Epidermal melanocyte (primary cell): ENCODE results near the gene SARDH.
"Not testable (repeated sequence)": the region's sequence is repeated elsewhere in the genome, so short reads cannot be mapped to it uniquely, and the experiment has no call there.

ENCODE experiments used
- DNase-seq: peaks from one replicate; pipeline ENCODE4 v3.0.0; 2011; ENCODE audit warnings: low spot score; ENCODE audit not compliant: insufficient read length

Gene SARDH

DNA sequence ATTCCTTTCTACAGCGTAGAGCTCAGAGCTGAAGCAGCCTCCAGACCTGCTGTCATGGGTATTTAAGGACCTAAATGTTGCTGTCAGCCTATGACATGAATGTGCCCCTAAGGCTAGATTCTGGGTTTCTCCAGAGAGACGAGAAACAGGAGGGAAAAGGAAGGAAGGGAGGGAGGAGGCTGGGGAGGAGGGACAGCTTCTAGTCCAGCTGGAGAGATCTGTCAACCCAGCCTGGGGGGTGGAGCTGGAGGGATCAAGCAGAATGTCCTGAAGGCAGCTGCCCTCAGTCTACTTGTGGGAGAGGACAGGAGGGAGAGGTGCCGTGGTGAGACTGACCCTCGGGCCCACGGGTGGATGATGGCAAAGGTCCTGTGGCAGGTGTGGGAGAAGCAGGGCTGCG is 103.1 kb downstream of the SARDH start:
- no peak for DNase-seq

DNA sequence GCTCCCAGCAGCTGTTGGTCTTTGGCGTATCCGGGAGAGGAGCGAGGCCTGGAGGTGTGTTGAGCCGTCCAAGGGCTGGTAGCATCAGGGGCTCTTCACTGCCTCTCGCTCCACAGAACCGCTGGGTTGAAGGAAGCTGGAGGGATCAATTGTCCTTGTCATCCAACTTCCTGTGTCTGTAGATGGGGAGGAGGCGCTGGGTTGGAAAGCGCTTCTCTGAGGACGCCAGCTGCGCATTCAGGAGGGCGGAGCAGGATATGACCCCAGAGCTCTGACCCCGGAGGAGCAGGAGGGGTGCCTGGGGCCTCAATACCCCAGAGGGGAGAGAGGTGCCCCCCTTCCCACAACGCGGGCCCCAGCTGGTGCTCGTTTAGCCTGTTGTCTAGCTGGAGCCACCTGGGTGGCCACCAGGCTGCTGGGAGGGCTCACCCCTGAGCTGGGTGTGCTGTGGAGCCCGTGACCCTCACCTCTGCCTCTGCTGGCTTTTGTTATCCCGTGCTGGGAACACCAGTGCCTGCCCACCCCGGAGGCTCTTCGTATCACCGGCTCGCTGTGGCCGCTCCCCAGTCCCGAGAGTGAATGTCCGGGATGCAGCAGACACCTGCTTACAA is 104.0 kb downstream of the SARDH start:
- no peak for DNase-seq

DNA sequence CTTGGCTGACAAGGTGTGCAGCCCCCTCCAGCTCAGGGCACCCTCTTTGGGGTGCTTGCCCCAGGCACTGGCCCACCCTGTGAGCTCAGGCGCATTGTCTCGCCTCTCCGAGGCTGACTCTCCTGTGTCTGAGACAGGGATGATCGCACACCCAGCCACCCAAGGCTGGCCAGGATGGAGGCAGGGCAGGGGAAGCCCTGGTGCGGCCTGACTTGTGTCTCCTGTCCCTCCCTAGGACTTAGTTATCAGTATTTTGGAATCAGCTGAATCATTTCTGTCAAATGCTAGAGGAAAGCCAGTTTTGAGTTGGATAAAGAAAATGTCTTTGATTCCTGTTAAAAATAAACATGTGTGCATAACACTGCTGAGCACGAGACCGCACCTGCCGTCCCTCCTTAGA is 104.5 kb downstream of the SARDH start:
- DNase-seq: no peak

DNA sequence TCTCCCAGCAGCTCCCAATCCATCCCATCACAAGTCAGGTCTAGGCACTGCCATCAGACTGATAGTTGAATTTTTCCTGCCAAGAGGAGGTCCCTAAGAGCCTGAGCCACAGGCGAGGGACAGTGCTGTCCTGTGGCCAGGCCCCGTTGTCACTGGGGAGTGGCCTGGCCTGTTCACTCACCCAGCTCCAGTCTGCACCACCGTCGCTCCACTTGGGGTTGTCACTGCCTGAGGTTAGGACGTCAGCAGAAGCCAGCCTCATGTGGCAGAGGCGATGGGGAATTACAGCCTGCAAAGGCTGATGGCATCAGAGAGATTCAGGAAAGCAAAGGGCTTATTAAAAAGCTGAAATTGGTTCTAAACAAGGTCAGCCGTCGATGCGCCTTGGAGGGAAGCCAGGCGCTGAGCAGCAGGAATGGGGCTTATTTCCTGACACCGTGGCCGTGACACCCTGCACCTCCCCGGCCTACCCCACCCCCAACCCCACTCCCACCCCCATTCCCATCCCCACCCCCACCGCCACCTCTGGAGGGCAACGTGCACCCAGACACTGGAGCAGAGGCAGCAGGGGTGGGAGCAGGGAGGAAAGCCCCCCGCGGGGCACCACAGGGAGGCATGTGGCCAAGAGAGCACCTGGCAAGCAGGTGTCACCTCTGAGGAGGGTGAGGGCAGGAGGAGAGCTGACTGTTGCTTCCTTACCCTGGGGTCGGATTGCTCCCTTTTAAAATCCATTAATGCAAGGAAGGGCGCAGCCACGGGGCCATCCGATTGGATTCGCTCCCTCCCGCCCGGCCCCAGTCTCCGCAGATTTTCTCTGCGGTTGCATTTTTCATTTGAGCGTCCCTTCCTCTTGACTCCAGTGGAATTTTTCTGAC is 105.1 kb downstream of the SARDH start:
- no peak for DNase-seq

DNA sequence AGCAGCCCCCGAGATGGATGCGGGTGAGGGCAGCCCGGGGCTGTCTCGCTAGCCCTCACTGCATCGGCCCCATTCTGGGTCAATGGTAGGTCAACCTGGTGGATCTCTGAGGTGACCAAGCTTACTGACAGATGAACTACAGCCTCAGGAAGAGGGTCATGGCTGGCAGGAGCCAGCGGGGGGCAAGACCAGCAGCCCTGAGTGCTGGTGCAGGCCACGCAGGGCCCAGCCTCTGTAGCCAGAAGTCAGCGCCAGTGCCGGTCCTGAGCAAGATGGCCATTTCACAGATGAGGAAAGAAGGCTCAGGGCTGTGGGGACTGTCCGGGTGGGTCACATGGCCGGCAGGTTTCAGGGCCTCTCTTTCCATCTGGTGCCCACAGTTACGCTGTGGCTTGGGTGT is 107.0 kb downstream of the SARDH start:
- DNase-seq: no peak

DNA sequence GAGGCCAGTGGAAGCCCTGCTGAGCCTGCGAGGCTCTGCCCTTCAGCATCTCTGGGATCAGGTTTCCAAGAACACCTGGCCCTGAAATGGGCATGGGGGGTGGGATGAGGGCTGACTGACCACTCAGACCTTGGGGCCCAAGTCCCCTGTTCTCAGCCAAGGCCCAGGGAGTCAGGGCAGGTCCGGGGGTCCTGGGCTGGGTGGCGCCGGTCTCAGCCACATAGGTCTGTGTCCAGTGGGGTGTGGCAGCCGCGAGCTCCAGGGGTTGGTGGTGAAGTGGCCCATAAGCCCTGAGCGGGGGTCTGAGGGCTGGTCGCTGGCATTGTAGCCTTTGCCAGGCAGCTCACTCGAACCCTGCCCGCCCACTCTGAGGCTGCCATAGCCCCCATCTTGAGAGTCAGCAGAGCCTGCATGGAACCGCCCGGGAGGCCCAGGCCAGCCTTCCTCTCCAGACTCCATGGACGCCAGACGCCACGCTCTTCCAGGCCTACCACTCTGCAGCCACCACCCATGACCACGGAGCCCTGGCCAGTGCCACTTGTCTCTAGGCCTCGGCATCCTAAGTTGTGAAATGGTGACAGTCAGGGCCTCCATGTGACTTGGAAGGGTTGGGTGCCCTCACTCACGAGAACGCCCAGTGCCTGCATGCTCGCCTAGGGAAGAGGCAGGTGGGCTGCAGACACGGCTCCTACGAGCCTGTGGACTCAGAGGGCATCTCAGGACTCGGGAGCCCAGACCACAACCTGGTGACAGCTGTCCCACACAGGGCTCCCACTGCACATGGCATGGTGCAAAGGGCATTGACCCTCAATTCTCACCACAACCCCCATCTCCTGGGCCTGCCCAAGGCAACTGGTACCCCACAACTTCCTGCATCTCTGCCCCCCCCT is 108.7 kb downstream of the SARDH start:
- no peak for DNase-seq

DNA sequence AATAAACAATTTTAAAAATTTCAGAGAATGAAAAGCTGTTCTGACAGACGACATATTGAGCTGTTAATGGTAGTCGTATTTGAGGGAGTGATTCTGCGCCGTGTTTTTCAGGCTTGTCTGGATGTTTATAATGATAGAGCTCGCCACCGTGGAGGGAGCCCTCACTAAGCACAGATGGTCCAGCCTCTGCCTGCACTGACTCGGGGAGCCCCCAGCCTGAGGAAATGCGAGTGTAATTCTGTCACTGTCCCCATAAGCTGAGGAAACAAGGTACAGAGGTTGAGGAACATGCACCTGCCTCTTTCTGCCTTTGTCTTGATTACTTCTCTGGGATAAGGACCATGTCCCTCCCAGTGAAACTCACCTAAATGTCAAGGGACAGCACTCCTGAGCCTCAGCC is 109.4 kb downstream of the SARDH start:
- no peak for DNase-seq

DNA sequence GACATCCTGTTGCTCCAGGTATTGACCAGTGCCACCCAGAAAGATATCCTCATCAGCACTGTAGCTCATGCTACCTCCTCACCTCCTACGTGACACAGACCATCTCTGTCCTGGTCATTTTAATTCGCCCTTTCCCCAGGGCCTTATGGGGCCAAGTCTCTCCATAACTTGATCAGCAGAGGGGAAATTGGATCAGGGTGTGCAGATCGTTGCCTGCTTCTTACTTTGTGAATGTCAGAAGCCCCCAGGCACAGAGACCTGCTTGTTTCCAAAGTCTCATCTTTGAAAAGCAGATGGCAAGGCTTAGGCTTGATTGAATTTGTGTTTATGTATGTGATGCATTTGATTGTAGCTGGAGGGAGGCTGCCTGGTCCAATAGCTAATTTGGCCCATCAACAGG is 110.8 kb downstream of the SARDH start:
- DNase-seq: no peak

DNA sequence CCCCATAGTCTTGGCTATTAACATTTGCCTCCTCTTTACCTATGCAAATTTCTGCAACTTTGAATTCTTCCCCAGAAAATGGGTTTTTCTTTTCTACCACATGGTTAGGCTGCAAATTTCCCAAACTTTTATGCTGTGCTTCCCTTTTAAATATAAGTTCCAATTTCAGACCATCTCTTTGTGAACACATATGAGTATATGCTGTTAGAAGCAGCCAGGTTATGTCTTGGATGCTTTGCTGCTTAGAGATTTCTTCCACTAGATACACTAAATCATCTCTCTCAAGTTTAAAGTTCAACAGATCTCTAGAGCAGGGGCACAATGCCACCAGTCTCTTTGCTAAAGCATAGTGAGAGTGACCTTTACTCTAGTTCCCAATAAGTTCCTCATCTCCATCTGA is 112.1 kb downstream of the SARDH start:
- not testable (repeated sequence) for DNase-seq

DNA sequence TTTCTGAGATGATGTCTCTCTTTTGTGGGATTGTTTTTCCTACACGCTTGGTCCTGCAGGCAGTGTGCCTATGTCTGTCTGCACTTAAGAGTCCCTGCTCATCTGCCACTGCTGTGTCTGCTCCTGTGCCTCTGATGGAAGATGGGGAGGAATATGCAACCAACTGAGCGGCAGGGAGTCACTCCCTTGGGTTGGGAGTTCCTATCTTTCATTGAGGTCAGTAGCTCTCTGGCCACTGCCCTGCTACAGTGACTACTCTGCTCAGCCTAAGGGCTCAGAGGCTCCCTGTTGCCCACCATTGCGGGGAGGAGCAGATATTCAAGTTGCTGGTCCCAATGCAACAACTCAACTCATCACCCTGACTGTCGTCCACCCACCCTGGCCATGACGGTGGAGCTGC is 115.6 kb downstream of the SARDH start:
- no peak for DNase-seq

DNA sequence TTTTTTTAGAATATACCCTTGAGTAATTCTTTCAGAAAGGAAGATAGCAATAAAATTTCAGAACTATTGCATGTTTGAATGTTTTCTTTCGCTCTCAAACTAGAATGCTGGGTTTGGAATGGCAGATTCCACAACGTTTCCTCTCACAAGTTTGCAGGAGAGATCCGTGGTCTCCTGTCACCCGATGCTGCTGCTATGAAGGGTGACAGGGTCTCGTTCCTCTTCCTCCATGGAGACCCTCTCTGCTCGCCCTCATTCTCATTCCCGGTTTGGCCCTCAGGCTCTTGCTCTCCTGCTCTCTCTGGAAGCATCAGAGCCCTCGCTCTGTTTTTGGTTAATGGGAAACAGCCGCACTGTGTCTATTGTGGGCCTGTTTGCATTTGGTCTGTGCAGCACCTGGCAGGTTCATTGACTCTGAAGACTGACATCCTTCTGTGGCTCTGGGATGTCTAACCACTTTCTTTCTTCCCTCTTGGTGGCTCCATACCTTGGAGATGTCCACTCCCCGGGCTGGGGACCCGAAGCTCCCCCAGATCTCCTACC is 116.4 kb downstream of the SARDH start:
- no peak for DNase-seq

DNA sequence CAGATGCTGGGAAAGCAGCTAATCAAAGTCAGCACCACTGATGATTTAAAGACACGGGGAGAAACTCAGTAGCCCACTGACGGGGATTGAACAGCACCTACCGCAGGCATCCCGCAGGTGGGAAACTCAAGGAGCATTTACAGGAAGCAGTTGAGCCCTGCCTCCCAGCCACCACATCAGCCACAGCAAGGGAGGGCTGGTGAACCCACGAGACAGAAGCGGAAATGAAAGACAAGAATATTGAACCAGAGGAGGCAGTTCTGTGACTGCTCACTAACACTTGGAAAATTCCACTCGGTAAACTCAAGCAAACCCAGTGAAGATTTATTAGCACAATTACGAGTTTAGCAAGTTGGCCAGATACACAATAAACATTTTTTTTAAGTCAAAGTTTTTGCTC is 118.4 kb downstream of the SARDH start:
- no peak for DNase-seq

DNA sequence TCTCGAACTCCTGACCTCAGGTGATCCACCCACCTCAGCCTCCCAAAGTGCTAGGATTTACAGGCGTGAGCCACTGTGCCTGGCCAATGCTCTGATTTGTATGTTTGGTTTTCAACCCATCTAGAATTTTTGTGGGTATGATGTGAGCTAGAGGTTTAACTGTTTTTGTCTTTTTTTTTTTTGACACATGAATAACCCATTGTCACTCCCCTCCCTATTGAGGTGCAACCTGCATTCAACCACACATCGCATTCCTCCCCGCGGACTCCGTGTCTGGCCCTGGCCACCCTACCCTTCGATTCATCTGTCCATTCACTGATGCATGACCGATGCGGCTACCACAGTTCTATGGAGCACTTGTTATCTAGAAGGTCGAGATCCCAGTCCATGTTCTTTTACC is 119.4 kb downstream of the SARDH start:
- no peak for DNase-seq

DNA sequence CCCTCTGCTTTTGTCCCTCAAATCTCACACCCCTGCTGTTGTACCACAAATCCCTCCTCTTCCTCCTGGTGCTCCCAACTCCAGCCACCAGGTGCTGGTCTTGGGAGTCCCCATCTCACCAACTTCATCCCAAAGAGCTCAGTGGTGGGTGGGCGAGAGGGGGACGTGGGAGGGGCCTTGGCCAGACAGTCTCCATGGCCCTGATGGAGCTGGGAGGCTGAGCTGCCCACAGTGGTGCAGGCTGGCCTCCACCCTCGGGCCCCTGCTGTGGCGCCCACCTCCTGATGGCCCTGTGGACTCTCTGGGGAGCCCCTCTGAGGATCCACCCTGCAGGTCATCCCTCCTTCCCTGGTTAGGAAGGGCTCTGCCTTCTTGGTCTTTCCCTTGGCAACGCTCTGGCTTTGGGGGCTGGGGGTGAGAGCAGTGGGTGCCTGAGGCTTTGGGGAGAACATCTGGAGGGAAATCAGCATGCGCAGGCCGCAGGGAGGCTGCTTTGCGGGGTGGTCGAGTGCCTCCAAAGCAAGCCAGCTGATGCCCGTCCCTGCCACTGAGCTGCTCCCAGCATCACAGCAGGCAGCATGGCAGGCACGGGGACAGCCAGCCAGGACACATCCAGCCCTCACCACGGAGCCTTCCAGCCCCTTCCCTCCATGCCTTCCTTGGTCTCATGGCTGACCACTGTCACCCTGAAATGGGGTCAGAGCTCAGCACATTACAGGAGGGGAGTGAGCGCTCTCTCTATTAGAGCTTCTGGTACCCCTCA is 121.3 kb downstream of the SARDH start:
- DNase-seq: no peak

DNA sequence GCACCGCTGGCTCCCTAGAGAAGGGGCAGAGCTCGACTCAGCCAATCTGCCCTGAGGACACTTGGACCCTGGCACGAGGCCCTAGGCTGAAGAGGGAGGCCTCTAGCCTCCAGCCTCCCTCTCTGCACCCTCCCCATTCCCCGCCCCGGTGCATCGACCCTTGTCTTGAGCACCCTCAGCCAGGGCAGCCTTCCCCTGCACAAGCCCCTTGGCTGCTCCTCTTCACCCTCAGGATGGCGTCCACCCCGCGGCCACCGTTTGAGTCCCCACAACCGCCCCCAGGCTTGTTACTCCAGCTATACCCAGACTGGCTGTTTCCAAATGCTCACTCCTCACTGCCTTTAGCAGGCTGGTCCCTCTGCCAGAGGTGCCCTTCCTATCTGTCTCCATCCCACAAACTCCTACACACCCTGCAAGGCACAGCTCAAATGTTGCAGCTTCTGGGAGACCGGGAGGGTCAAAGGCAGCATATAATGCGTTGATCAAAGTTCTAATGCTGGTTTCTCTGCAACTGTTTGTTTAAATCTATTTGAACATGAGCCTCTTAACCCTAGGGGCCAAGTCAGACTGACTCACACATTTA is 122.5 kb downstream of the SARDH start:
- DNase-seq: no peak

DNA sequence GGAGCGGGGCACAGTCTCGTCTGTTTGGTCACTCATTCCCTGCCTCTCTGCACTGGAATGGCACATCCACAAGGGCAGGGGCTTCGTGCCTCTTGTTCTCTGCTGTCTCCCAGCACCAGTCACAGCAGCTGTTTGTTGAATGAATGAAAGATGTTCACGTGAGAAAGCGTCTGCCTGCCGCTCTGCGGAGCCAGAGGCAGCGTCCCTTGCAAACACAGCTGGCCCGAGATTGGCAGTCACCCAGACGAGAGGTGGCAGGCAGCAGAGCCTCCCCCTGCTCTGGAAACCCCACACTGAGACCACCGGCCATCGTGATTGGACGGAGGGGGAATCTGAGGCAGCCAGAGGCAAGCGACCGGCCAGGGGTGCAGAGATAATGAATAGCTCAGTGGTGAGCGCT is 123.0 kb downstream of the SARDH start:
- DNase-seq: no peak

DNA sequence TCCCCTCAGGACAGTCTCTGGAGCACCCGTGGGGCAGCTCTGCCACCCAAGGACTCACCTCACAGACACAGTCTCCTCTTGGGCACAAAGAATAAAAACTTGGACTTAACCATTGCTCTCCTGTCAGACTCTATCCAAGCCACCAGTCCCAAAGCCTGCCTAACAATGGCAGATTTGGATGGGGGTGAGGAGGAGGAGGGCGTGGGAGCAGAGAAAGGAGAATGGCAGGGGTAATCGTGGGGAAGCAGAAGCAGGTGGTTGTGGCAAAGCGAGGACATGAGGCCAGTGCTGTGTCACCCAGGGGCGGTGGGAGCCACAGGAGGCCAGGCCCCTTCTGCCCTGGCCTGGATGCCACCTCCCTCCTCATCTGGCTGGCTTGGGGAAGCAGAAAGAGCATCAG is 123.5 kb downstream of the SARDH start:
- no peak for DNase-seq

DNA sequence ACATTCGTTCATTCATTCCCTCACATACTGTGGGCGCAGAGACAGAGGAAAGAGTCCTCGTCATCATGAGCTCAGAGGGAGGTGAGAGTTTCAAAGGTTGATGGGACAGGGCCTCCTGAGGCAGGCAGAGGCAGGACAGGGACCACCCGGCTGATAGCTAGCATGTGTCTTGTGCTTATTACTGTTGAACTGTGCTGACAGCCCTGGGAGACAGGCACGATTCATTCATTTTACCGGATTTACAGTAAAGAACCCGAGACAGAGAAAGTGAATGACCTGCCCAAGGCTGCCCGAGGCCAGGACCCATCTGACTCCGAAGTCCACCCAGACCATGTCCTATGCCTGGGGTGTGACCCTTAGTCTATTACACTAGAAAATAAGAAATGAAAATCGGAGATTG is 124.1 kb downstream of the SARDH start:
- DNase-seq: no peak
